UCSD-AML1 (cell line): ENCODE measurements around the gene STAP1.
"Not testable (repeated sequence)": the region's sequence is repeated elsewhere in the genome, so short reads cannot be mapped to it uniquely, and the experiment has no call there.

Experiments
- DNase-seq: peaks from one replicate; lab custom pipeline; 2025; ENCODE audit not compliant: unreplicated experiment; lab: John Stamatoyannopoulos, UW

STAP1 gene

GRCh38 chr4:67614186-67614585 is 55.7 kb downstream of the STAP1 start:
- no peak for DNase-seq

GRCh38 chr4:67615119-67615518 is 56.6 kb downstream of the STAP1 start:
- no peak for DNase-seq

GRCh38 chr4:67616478-67616877 is 58.0 kb downstream of the STAP1 start:
- DNase-seq = no peak

- DNase-seq = no peak
Measured at GRCh38 chr4:67624939-67625338, 66.4 kb downstream of the STAP1 start.

- peak; percentile 8 for DNase-seq
Measured at GRCh38 chr4:67632492-67632891, 74.0 kb downstream of the STAP1 start.

- DNase-seq = no peak
Measured at GRCh38 chr4:67634741-67635140, 76.2 kb downstream of the STAP1 start.

- no peak for DNase-seq
Measured at GRCh38 chr4:67635331-67635730, 76.8 kb downstream of the STAP1 start.

- DNase-seq = not testable (repeated sequence)
Measured at GRCh38 chr4:67636978-67637377, 78.5 kb downstream of the STAP1 start.

DNA sequence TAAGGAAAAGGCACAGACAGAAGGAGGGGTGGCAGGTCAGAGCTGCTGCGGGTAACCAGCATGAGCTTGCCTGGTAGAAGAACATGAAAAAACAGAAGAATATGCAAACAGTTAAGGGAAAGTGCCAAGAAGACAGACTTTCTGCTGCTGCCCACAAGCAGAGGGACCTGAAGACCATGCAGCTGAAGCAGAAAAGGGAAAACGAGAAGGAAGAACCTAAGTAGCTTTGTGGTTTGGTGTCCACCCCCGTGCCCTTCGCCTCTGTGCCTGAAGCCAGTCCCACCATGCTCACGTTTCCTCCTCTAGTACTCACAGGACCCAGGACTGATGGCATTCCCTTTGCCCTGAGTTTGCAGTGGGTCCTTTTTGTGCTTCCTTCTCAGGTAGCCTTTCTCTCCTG is 79.6 kb downstream of the STAP1 start:
- DNase-seq = peak; percentile 58

- DNase-seq = no peak
Measured at GRCh38 chr4:67651536-67651935, 93.0 kb downstream of the STAP1 start.
